GM12801 (cell line): ENCODE measurements around the gene CENPVL2.

Experiments
- CTCF ChIP-seq: IDR thresholded peaks from one replicate; pipeline ENCODE4 v1.5.1; 2011; ENCODE audit warnings: control low read depth; ENCODE audit not compliant: insufficient read length; ENCODE audit errors: extremely low read depth

Gene CENPVL2

GRCh38 chrX:51641421-51642021 lies 41.1 kb downstream of the CENPVL2 start:
- TF ChIP-seq CTCF: no peak
